ENCODE results near the gene R3HCC1L.

- TF ChIP-seq CTCF (conservative IDR thresholded peaks at IDR 0.05 in 1 of 2, IDR thresholded peaks at IDR 0.05 in 1 of 2; ENCODE audit: extremely low read depth in 1 of 2, insufficient read depth in 1 of 2, low read depth in 1 of 2, low read length in 2 of 2) (no peak), EZH2 (IDR thresholded peaks at IDR 0.05; ENCODE audit: borderline replicate concordance, low read length) (no peak)
Observed at GRCh38 chr10:98274562-98274961, 140.1 kb downstream of the R3HCC1L start.

Data from mammary epithelial cell (primary cell).